Superior temporal gyrus (tissue), 1 donor: ENCODE data around the gene SUPT4H1.

ENCODE experiments used
- DNase-seq: peaks from one replicate; pipeline ENCODE4 v3.0.0-alpha.2; 2016; ENCODE audit errors: extremely low spot score

The SUPT4H1 gene

DNA sequence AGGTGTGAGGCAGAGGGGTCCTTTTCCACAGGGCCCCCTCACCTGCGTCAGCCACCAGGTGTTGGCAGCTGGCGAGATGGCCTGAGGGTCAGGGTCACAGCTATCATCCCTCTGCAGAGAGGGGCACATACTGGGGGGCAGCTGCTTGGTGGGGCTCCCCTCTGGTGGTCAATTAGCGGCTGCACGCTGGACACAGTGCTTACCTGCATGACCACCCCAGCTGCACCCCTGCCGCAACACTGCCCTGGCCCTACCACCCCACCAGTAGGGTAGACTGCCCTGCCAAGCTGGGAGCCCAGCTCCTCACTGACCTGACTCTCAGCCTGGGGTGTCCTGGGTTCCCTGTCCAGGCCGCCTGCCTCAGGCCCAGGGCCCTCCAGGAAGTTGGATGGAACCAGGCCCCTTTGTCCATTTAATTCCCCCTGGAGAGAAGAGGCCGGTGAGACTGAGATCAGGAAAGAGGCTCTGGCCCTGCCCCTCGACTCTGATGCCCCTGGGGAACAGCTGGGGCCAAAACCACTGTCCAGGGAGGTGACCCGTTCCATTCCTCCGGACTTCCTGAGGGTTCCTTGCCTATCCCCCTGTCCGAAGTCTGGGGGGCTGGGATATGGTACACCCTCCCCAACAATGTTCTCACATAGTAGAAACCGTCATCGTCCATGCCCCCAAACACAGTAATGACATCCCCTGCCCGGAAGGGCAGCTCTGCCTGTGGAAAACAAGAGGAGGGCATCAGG is 47.1 kb downstream of the SUPT4H1 start:
- no peak for DNase-seq

DNA sequence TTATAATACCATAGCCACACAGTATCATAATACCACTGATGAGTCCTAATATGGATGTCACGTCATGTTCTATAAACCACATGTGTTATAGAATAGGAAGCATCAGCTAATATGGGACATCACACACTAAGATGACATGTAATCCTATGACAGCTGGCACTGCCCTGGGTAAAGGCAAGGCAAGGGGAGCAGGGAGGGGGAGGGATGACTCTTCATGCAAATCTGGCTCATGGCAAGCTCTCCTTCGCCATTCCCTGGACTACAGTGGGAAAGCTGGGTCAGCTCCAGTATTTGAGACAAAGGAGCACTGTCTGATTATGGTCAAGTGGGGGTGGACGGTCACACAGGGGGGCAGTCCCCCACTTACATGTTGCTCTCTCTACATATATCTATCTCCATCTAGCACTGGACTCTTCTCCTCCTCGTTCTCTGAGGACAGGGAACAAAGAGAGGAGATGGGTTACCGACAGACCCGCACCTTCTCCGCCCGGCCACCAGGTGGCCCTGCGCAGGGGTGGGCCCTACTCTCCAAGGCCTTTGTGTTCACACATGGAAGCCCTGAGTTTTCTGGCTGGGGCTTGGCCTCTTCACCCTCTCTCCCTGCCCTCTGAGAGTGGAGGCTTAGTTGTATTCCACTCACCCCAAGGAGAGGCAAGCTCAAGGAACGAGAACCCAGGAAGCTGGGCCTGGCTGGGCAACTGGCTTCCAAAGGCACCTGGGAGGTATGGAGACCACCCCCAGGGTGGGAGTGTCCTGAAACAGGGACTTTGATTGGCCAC is 47.8 kb downstream of the SUPT4H1 start:
- peak; percentile 38 for DNase-seq

DNA sequence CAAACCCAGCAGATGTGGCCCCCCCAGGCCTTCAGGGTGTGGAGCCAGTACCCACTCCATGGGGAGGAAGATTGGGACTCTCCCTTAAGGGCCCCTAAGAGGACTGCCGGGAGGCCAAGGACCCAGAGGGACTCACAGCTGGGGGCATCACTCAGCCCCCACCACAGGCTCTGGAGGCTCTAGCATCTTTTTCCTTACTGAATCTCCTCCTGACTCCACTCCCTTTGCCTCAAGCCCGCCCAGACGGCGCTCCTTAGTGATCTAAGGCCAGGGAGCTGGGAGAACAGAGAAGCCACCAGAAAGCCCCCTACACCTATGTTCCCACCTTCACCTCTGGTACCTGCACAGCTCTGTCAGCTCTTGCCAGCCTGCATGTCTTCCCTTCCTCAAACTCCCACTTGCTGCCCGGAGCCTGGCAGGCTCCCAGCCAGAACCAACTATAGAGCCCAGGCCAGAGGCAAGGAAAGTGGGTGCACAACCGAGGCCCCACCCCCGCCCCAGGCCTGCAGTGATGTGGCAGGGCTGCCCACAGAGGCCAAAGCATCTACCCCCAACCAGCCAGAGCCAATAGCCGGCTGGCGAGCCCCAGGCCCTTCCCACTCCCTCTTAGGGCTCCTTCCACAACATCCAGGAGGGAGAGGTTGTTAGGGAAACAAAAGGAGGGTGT is 48.9 kb downstream of the SUPT4H1 start:
- DNase-seq = no peak

DNA sequence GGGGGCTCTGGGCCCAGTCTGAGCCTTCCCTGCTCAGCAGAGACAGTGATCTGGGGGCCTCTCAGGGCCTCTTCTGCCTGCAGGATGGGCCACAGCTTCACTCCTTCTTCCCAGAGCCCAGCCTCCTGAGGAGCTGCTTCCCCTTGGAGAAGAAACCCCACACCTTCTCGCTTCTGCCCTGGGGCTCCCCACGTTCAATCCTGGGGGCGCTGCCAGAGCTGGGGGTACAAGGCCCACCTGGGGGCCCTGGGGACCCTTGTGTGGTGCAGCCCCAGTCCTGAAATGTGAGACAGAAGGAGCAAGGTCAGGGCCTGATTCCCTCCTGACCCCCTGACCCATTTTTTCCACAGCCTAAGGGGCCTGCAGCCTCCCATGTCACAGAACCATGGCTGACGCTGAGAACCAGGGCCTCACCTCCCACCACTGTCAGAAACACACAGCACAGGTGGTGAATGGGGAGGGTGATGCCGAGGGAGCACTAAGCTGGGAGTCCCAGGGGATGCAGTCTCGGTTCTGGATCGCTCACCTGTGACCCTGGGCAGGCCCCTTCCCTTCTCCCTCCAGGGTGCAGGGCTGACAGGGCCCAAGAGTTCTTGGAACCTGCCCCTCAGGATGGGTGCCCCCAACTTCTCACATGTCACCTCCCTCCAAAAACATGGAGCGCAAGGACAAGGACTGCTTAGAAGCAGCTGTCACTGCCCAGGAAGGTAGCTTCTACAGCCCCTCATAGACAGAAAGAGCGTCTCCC is 49.7 kb downstream of the SUPT4H1 start:
- DNase-seq = no peak

DNA sequence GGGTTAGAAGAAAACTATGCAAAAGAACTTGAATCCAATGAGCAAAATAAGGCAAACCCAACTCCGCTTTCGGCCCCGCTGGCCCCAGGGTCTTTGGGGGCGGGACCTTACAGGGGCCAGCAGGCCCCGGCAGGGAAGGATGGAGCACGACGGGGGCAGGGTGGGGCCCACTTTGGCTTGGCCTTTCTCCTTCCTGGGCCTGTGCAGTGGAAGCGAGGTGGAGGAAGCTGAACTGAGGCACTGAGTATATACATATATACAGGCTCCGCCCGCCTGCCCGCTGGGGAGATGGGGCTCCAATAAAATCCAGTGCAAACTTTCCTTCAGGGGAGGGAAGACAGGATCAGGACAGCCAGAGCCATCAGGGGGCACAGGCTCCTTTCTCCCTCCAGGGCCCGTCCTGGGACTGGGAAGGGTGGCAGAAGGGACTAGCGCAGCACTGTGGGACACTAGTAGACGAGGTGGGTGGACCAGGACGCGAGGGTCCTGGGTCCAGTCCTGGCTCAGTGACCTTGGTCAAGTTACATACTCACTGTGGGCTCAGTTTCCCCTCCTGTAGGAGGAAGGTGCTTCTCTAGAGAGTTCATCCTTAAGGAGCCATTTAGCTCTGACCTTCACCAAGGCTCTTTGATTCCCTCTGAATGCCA is 50.4 kb downstream of the SUPT4H1 start:
- DNase-seq = no peak

DNA sequence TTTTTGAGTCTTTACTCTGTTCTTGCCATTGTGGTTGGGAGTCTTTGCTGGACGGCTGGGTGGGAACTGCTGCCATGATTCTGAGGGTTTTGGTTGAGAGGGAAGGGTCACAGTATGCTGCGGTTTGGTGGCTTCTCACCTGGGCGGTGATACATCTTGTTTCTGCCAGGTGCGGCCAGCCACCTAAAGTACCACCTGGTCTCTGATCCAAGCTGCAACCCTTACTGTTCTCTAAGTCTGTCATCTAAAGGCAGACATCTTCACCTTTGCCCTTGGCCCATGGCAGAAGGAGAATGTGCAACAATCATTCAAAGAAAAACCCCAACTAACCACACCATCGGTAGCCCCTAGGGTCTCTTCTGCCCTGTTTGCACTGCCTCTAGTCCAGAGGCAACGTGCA is 51.7 kb downstream of the SUPT4H1 start:
- DNase-seq = no peak
